NCI-H1930 (cell line): ENCODE data around the gene ADAM12.

Experiments used
- DNase-seq, 2 experiments: peaks; one replicate each; lab custom pipeline; 2025; lab: John Stamatoyannopoulos, UW

Gene ADAM12

GRCh38 chr10:126013489-126014281, 374.6 kb downstream of the ADAM12 start:
- no peak for DNase-seq

DNA sequence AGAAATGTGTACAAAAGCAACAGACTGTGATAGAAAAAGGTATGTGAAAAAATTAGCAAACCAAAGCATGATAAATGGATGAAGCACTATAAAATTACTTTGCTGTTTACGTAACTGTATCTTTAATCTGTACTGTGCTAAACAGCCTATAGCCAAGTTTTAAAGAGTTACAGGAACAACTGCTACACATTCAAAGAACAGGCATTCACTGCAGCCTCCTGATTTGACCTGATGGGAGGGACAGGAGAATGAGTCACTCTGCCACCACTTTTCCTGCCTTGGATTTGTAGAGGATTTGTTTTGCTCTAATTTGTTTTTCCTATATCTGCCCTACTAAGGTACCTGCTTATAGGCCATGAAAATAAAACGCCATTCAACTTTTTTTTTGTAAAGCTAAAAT, 375.8 kb downstream of the ADAM12 start:
- no peak for DNase-seq

DNA sequence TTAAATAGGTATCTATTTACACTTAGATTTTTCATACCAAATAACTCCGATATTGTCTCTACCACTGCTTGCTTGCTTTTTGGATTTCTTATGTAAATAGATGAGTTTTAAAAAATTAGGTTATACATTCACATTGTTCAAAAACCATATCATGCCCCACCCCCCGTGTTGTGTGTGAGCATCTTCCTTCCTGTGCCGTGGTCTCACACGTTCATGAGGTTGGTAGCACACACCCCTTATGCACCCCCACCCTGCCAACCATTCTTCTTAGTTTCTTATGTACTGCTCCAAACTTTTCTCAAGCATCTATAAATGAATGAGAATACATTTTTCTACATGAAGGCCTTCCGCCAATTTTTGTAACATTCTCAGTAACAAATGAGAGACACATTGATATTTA, 376.3 kb downstream of the ADAM12 start:
- no peak for DNase-seq

GRCh38 chr10:126009650-126010049, 378.6 kb downstream of the ADAM12 start:
- DNase-seq: no peak

GRCh38 chr10:126006906-126007305, 381.4 kb downstream of the ADAM12 start:
- DNase-seq: no peak

- no peak for DNase-seq
These were observed 382.0 kb downstream of the ADAM12 start for GRCh38 chr10:126006264-126006663.

GRCh38 chr10:126004752-126005151, 383.5 kb downstream of the ADAM12 start:
- DNase-seq: no peak

- DNase-seq: no peak
These were observed 386.7 kb downstream of the ADAM12 start for GRCh38 chr10:126001576-126001975.

- DNase-seq: no peak
These were observed 388.6 kb downstream of the ADAM12 start for GRCh38 chr10:125999694-126000093.

DNA sequence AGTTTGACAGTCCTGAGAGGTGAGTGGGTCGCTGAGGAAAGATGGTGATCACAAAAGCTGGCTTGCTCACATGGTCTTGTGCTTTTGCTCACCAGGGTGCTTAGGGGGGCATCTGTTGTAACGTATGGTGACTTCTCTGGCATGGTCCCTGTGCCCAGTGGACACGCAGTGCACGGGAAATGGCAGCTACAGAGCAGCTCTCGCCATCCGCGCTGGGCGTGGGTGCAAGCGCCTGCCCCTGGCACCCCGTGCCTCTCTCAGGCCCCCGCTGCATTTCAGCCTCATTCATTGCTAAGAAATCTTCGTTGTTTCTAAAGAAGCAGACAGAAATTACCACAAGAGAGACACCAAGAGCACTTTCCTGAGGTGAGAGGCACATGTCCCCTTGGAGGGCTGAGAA, 390.7 kb downstream of the ADAM12 start:
- DNase-seq: no peak

DNA sequence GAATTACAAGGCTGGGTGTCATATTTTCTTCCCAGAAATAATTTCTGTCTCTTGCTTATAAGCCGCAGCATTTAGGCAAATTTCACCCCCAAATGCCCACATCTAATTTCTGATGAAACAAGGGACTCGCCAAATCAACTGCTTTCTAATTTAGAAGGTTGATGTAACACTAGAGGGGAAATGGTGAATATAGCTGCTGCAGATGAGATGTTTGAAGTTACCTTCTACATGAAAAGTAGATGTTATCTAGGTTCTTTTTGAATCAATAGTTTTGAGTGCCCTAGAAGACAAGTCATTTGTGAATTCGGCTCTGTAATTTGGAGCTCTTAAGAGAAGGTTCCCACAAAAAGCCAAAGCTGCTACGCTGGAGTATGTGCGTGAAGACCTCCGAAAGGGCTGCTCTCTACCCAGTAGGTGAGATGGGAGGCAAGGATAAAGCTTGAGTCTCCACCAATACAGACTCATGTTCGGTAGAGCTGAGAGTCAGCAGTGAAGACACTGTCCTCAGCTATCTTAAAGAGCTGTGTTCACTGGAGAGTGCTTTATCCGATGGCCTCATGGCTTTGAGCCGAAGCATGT, 392.5 kb downstream of the ADAM12 start:
- no peak for DNase-seq

GRCh38 chr10:125994601-125995000, 393.7 kb downstream of the ADAM12 start:
- no peak for DNase-seq

DNA sequence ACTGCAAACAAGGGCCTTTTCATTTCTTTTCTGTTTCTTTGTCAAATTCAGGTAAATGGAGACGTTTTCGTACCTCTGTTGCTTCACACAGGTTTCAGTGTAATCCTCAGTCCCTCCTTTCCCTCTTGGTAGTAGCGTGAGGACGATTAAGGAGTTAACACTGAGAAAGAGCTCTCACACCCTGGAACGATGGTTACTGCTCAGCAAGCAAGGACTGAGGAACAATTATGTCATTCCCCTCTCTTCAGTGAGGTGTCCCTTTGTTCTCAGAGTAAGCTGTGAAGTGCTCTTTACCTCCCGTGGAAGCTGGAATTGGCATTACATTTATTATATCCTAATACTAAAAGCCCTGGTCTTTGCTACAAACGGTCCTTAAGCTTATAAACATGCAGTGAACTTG, 396.0 kb downstream of the ADAM12 start:
- no peak for DNase-seq

DNA sequence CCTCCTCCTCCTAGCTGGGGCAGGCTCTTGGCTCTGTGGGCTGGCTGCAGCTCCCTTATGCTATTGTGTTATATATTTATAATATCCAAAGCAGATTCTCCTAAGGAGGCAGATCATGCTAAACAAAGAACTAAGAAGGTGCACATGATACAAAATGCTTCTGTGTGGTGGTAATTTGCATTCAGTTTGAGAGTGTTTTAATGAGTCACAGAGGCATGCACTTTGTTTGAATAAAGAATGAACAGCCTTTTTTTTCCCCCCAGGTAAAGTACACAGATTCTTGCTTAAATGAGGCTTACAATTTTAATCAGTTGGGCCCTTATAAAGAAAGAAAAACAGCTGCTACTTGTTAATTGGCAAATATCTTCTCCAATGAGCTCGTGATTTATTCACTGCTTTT, 396.9 kb downstream of the ADAM12 start:
- DNase-seq: no peak

DNA sequence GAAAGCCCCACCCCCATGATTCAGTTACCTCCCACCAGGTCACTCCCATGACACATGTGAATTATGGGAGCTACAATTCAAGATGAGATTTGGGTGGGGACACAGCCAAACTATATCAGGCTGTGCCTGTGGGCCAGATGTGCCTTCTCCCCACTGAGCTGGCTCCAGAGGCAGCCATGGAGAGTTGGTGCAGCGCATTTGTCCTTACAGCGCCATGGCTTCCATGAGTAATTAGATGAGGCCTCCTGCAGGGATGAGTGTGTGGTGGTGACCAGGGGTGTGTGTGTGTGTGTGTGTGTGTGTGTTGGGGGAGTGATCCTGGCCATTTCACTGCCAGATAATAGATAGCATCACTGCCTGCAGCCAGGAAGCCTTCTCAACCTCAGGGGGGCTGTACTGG, 397.3 kb downstream of the ADAM12 start:
- no peak for DNase-seq

DNA sequence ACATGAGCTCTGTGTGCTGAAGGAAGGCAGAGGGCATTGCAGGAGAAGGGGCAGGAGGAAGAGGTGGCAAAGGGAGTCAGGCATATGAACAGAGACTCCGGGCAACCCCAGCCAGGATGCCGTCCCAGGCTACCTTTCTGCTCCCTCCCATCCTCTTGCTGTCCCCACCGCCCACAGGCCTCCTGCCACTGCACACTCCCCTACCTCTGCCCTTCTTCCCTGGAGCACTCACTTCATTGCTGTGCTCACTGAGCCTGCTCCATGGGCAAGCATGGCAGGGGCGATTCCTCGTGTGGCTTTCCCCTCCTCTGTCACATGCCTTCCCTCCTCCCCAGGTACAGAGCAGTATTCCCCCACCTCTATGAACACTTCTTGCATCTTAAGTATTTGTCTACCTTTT, 398.5 kb downstream of the ADAM12 start:
- DNase-seq: no peak

DNA sequence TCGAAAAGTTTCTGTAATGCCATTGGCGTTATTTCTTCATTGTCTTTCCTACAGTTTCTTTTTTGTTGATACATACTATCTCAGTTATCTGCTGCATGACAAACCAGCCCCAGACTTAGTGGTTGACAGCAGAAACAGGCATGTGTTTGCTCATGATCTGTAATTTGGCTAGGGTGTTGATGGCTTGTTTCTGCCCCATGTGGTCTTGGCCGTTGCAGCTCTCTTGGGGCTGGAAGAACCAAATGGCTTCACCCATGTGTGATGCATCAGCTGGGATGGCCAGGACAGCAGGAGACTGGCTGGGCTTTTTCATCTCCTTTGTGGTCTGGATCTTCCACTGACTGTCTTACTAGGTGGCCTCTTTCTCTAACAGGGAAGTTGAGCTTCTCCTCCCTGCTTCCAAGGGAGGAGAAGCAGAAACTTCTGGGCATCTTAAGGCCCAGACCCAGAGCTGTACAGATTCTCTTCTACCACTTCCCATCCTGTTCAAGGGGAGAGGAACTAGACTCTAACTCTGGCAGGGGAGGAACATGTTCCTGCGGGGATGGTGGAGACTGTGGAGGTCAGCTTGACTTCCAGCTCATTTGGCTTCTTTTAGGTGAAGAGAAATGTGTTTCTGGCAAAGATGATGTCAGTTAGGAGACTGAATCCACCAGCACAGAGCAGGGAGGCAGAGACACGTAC, 402.6 kb downstream of the ADAM12 start:
- no peak for DNase-seq

DNA sequence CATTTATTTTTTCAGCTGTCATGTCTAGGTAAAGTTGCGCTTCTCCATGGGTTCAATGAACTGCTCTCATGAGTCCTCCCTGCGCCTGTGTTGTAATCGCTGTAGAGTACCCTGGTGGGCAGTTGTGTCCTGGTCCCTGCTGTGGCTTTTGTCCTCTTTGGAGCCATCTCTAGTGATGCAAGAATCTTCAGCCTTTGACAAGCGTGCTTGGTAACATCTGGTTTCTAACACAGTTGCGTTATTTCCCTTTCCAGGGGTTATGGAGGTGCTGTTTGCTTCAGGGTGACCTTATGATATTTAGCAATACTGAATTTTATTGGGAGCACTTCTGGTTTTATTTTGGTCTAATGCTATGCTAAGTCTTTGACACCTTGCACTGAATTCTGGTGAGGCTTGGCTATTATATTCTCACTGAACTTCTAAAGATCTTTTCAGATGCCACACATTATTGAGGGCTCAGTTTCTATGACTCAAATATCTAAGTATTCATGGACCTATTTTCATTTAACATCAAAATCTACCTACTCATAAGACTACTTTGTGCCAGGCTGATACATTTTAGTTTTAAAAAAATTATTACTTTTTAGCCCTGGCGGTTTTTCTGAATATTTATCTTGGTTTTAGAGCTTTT, 403.3 kb downstream of the ADAM12 start:
- no peak for DNase-seq

DNA sequence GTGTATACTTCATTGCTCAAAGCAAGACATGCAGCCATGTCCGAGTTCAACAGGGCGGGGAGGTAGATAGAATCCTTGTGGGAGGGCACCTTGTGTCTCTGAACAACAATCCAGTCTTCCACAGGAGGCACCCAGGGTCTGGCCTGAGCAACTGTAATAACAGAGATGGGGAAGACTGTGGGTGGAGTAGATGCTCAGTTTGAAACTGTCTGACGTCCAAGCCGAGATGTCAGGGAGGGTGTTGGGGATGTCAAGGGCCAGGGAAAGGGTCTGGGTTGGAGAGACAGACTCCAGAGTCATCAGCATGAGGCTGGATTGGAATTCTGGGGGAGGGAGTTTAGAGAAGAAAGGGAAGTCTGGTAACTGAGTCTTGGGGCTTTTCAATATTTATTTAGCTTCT, 403.9 kb downstream of the ADAM12 start:
- no peak for DNase-seq

GRCh38 chr10:125983656-125984055, 404.6 kb downstream of the ADAM12 start:
- no peak for DNase-seq

- DNase-seq: no peak
These were observed 405.1 kb downstream of the ADAM12 start for GRCh38 chr10:125983161-125983560.

DNA sequence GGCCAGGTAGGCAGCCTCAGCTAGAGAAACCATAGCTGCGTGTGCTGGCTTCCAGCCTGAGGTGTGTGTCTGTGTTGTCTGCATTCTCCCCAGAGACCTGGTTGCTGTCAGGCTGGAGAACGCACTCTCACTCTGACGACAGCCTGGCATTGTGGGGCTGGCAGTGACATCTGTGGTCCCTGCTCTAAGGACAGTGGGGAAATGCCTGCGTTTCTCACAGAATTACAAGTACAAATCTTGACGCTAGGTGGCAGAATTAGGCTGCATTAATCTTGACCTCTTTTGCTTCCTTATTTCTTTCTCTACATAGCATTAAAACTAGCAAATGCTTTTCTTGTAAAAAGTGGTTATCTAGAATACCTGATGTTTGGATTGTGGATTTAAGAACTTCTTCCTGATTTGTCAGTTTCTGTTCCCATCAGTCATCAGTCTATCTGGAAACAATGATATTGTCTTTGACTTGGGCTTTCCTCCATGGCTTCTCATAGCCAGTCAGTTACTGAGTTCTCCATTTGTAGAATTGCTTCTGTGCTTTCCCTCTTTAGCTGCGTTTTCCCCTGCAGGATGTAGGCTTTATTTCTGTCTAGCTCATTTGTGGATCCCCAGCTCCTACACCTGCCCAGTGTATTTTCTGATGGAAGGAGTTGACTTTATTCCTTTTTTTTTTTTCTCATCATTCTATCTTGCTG, 405.9 kb downstream of the ADAM12 start:
- DNase-seq: peak in 1 of 2 experiments; percentile 12
